Ishikawa (cell line): Measurements from ENCODE around the gene TMEM131.

ENCODE experiments used
- CREB1 ChIP-seq: IDR thresholded peaks from 2 replicates; pipeline ENCODE4 v1.6.1; 2012; ENCODE audit warnings: low read depth
- EP300 ChIP-seq: IDR thresholded peaks from 2 replicates; pipeline ENCODE4 v1.6.1; 2012; ENCODE audit warnings: borderline replicate concordance
- FOXM1 ChIP-seq: IDR thresholded peaks from 2 replicates; pipeline ENCODE4 v1.6.1; 2012; ENCODE audit warnings: low read depth, borderline replicate concordance
- NFIC ChIP-seq: IDR thresholded peaks from 2 replicates; pipeline ENCODE4 v1.6.1; 2012
- TEAD4 ChIP-seq: IDR thresholded peaks from 2 replicates; pipeline ENCODE4 v1.6.1; 2012
- YY1 ChIP-seq: IDR thresholded peaks from 2 replicates; pipeline ENCODE4 v1.6.1; 2012; ENCODE audit warnings: low read depth
- TF ChIP-seq, protein P1 (sequence below): IDR thresholded peaks from 2 replicates; pipeline ENCODE4 v1.6.1; 2012
- TF ChIP-seq, protein P2 (sequence below): IDR thresholded peaks from 2 replicates; pipeline ENCODE4 v1.6.1; 2012
- TF ChIP-seq, protein P3 (sequence below): IDR thresholded peaks from 2 replicates; pipeline ENCODE4 v1.6.1; 2012; ENCODE audit warnings: low read depth, mild to moderate bottlenecking

DNA sequence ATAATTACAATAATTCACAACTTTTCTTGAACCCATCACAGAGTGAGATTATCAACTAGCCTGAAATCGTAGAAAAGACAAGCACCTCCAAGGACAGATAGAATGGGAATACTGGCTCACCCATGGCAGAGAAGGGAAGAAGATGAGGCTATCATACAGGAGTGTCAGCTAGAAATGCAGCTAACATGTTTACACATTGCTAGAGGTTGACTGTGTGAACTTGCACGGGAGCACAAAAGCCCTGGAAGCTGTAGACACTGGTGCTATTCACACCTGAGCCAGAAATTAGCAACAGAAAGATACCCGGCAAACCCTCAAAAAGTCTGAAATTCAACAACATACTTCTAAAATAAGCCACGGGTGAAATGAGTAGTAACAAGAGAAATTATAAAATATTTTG lies 150.6 kb downstream of the TMEM131 start:
- TF ChIP-seq CREB1 (no peak), NFIC (no peak), TEAD4 (no peak), FOXM1 (no peak), YY1 (no peak), EP300 (no peak)
- TF ChIP-seq, protein P1, sequence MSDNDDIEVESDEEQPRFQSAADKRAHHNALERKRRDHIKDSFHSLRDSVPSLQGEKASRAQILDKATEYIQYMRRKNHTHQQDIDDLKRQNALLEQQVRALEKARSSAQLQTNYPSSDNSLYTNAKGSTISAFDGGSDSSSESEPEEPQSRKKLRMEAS = no peak
- TF ChIP-seq, protein P2, sequence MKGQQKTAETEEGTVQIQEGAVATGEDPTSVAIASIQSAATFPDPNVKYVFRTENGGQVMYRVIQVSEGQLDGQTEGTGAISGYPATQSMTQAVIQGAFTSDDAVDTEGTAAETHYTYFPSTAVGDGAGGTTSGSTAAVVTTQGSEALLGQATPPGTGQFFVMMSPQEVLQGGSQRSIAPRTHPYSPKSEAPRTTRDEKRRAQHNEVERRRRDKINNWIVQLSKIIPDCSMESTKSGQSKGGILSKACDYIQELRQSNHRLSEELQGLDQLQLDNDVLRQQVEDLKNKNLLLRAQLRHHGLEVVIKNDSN = no peak
- TF ChIP-seq, protein P3, sequence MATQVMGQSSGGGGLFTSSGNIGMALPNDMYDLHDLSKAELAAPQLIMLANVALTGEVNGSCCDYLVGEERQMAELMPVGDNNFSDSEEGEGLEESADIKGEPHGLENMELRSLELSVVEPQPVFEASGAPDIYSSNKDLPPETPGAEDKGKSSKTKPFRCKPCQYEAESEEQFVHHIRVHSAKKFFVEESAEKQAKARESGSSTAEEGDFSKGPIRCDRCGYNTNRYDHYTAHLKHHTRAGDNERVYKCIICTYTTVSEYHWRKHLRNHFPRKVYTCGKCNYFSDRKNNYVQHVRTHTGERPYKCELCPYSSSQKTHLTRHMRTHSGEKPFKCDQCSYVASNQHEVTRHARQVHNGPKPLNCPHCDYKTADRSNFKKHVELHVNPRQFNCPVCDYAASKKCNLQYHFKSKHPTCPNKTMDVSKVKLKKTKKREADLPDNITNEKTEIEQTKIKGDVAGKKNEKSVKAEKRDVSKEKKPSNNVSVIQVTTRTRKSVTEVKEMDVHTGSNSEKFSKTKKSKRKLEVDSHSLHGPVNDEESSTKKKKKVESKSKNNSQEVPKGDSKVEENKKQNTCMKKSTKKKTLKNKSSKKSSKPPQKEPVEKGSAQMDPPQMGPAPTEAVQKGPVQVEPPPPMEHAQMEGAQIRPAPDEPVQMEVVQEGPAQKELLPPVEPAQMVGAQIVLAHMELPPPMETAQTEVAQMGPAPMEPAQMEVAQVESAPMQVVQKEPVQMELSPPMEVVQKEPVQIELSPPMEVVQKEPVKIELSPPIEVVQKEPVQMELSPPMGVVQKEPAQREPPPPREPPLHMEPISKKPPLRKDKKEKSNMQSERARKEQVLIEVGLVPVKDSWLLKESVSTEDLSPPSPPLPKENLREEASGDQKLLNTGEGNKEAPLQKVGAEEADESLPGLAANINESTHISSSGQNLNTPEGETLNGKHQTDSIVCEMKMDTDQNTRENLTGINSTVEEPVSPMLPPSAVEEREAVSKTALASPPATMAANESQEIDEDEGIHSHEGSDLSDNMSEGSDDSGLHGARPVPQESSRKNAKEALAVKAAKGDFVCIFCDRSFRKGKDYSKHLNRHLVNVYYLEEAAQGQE = no peak
